Measurements from ENCODE around the gene CHRM1. TPM values are rescaled to one million over a fixed set of nuclear protein-coding genes. Genes with fewer than 3 reads are reported as not detected.

CHRM1 gene
- total RNA-seq, 3 donors from 2014 or later (not counting 1 experiment from before 2014, with no cell fraction given) = not detected

DNA sequence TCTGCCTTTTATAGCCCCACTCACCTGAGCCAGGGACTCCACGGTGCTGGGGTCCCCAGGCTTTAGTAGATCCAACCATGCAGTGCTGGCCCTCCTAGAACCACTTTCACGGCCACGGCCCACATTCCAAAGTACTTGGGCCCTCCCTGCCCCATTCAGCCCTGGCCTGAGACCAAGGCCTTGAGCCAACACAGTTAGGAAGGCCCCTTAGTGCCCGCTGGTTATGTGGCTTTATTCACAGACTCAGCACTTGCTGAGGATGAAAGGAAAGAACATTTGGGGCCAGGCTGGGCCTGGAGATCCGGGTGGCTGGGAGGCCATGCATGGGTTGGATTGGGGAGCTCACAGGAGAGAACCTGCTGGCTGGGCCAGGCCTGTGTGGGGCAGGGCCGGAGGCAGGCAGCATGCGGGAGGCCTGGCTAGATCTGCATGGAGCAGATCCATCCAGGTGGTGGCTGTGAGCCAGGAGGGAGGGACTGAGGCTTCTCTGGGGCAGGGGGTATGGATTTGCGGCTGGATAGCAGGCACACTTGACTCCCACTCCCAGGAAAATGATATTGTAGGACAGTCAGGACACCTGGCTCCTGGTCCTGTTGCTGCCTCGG lies 12.6 kb downstream of the CHRM1 start:
- H3K36me3 Mint-ChIP-seq = no peaks in the 10 kb centered on the region
- Histone ChIP-seq H3K27me3 (ENCODE audit: control insufficient read depth, insufficient read depth, low read length) (no peaks in the 10 kb centered on the region), H3K36me3 (ENCODE audit: control insufficient read depth, insufficient read depth, low read length) (no peaks in the 10 kb centered on the region), H3K27ac (ENCODE audit: low read length) (no peak overlapping the region), H3K4me3 (ENCODE audit: low read length) (no peak overlapping the region), H3K4me1 (ENCODE audit: control insufficient read depth, insufficient read depth, low read length) (no peaks in the 10 kb centered on the region), H3K9me3 (ENCODE audit: control insufficient read depth, insufficient read depth, low read length) (no peaks in the 10 kb centered on the region)
- 82% methylated on average over 9 of the region's 9 CpGs for WGBS (ENCODE audit: insufficient coverage)
- no peak for DNase-seq
- ATAC-seq = no peak
- peaks cover 7 to 18% of the 10 kb centered on the region in 2 donors for H3K27me3 Mint-ChIP-seq (ENCODE audit: low read depth in 2 of 2)
- TF ChIP-seq, protein P1, sequence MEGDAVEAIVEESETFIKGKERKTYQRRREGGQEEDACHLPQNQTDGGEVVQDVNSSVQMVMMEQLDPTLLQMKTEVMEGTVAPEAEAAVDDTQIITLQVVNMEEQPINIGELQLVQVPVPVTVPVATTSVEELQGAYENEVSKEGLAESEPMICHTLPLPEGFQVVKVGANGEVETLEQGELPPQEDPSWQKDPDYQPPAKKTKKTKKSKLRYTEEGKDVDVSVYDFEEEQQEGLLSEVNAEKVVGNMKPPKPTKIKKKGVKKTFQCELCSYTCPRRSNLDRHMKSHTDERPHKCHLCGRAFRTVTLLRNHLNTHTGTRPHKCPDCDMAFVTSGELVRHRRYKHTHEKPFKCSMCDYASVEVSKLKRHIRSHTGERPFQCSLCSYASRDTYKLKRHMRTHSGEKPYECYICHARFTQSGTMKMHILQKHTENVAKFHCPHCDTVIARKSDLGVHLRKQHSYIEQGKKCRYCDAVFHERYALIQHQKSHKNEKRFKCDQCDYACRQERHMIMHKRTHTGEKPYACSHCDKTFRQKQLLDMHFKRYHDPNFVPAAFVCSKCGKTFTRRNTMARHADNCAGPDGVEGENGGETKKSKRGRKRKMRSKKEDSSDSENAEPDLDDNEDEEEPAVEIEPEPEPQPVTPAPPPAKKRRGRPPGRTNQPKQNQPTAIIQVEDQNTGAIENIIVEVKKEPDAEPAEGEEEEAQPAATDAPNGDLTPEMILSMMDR (IDR thresholded peaks at IDR 0.05) = no peak
- no peaks in the 10 kb centered on the region for H3K9me3 Mint-ChIP-seq
- H3K27ac Mint-ChIP-seq = no peak overlapping the region
- intact Hi-C loops (cut with micrococcal nuclease) = loop anchor here (5.0 kb wide), 1 partner anchor 304 kb away; no protein-coding TSS in a partner anchor
- no peak overlapping the region for H3K4me3 Mint-ChIP-seq
- H3K4me1 Mint-ChIP-seq = peaks cover 10 to 11% of the 10 kb centered on the region in 2 donors

GRCh38 chr11:62905927-62906531 lies 15.1 kb downstream of the CHRM1 start:
- Histone ChIP-seq H3K4me1 (ENCODE audit: control insufficient read depth, insufficient read depth, low read length) (no peaks in the 10 kb centered on the region), H3K27ac (ENCODE audit: low read length) (no peak overlapping the region), H3K27me3 (ENCODE audit: control insufficient read depth, insufficient read depth, low read length) (no peaks in the 10 kb centered on the region), H3K9me3 (ENCODE audit: control insufficient read depth, insufficient read depth, low read length) (no peaks in the 10 kb centered on the region), H3K36me3 (ENCODE audit: control insufficient read depth, insufficient read depth, low read length) (no peaks in the 10 kb centered on the region), H3K4me3 (ENCODE audit: low read length) (no peak overlapping the region)
- Mint-ChIP-seq H3K27me3 (ENCODE audit: low read depth in 2 of 2) (peaks cover 7 to 22% of the 10 kb centered on the region in 2 donors), H3K4me3 (no peak overlapping the region), H3K27ac (no peak overlapping the region), H3K36me3 (no peaks in the 10 kb centered on the region), H3K4me1 (peaks cover 6 to 9% of the 10 kb centered on the region in 2 donors), H3K9me3 (no peaks in the 10 kb centered on the region)
- DNase-seq (peak; percentile 74 to 88), ATAC-seq (peak; percentile 69 to 97 (median 87))
- TF ChIP-seq, protein P1 (IDR thresholded peaks at IDR 0.05) = peak; percentile 89
- intact Hi-C loops (cut with micrococcal nuclease) = loop anchor here (1.0 to 5.0 kb wide), 2 partner anchors 118 to 306 kb away; no protein-coding TSS in a partner anchor
- WGBS (ENCODE audit: insufficient coverage) = 26% methylated on average over 13 of the region's 14 CpGs

DNA sequence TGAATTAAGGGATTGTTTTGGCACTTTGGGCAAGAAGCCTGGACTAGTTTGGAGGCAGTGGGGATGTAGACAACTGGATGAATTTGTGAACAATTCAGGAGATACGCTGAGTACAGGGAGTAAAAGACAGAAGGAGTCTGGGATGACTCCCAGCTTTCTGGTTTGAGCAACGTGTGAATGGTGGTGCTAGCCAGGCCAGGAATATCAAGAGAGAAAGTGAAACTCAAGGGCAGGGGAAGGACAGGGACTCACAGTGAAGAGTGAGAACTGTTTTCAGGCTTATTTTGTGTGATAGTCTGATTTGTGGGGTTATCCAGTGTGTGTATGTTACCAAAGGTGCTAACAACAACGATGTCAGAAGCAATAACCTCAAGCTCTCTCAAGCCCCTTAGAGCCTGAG lies 15.9 kb downstream of the CHRM1 start:
- Mint-ChIP-seq H3K9me3 (no peaks in the 10 kb centered on the region), H3K27ac (no peak overlapping the region), H3K27me3 (ENCODE audit: low read depth in 2 of 2) (peaks cover 10 to 24% of the 10 kb centered on the region in 2 donors), H3K4me3 (no peak overlapping the region), H3K36me3 (no peaks in the 10 kb centered on the region), H3K4me1 (peaks cover 6 to 9% of the 10 kb centered on the region in 2 donors)
- Histone ChIP-seq H3K4me3 (ENCODE audit: low read length) (no peak overlapping the region), H3K27ac (ENCODE audit: low read length) (no peak overlapping the region), H3K27me3 (ENCODE audit: control insufficient read depth, insufficient read depth, low read length) (no peaks in the 10 kb centered on the region), H3K4me1 (ENCODE audit: control insufficient read depth, insufficient read depth, low read length) (no peaks in the 10 kb centered on the region), H3K36me3 (ENCODE audit: control insufficient read depth, insufficient read depth, low read length) (no peaks in the 10 kb centered on the region), H3K9me3 (ENCODE audit: control insufficient read depth, insufficient read depth, low read length) (no peaks in the 10 kb centered on the region)
- no peak for DNase-seq
- ATAC-seq = peak in 2 of 3 donors; percentile 18 to 46
- TF ChIP-seq, protein P1 (IDR thresholded peaks at IDR 0.05) = no peak
- WGBS (ENCODE audit: insufficient coverage) = 34% methylated on average over 3 of the region's 3 CpGs
- intact Hi-C loops (cut with micrococcal nuclease) = loop anchor here (5.0 kb wide), 1 partner anchor 307 kb away; no protein-coding TSS in a partner anchor
